GM12878 (cell line): ENCODE results near the gene IQCK. TPM values are rescaled to one million over a fixed set of nuclear protein-coding genes. Genes with fewer than 3 reads are reported as not detected.
A peak's percentile ranks its signal among the peaks of the same experiment; 100 is the strongest.

Experiments used
- ATAC-seq: fragments of 200-7000 bp; cut with Tn5 transposase; 3 replicates; pipeline ENCODE4 v1.9.1; 2020; ENCODE audit warnings: mild to moderate bottlenecking, moderate library complexity
- BruUV-seq: library from RNA; stranded (reverse); fragments of 400-500 nt; replicated peaks from 2 replicates; lab custom pipeline; 2021; lab: Mats Ljungman, UMichigan
- CTCF ChIA-PET: fragments of 300-600 bp; sonication (Branson Sonifier 250); formaldehyde crosslinking; extraction: SDS; loops from one replicate; lab custom pipeline; 2021; ENCODE audit warnings: inconsistent platforms; lab: Yijun Ruan, JAX
- POLR2A ChIA-PET: fragments of 350-600 bp; formaldehyde crosslinking; extraction: SDS; loops from one replicate; lab custom pipeline; 2021; ENCODE audit warnings: inconsistent platforms; lab: Charles Lee
- RAD21 ChIA-PET: fragments of 300-600 bp; sonication (Branson Sonifier 250); formaldehyde crosslinking; loops from one replicate; lab custom pipeline; 2023; ENCODE audit warnings: antibody characterized with exemption; ENCODE audit not compliant: unreplicated experiment; lab: Charles Lee
- SMC1A ChIA-PET: fragments of 300-600 bp; sonication (Branson Sonifier 250); formaldehyde crosslinking; loops from one replicate; lab custom pipeline; 2023; ENCODE audit not compliant: unreplicated experiment, uncharacterized antibody; lab: Charles Lee
- DNase-seq: peaks from one replicate; pipeline ENCODE4 v3.0.0-alpha.2; 2011; ENCODE audit warnings: low read depth, low spot score
- FAIRE-seq: peaks from 3 replicates; lab custom pipeline; 2011; peaks lifted over from hg19 to GRCh38; lab: Jason Lieb, UNC
- H2AFZ ChIP-seq: 2 replicates; pipeline ENCODE4 v1.6.0; 2011; ENCODE audit warnings: low read depth, low read length, control low read depth; ENCODE audit not compliant: control insufficient read depth
- H3K27ac ChIP-seq: 2 replicates; pipeline ENCODE4 v1.5.1; 2011; ENCODE audit warnings: control low read depth; ENCODE audit not compliant: control insufficient read depth, insufficient read depth
- H3K27me3 ChIP-seq, 2 experiments: replicated peaks in 1 of 2; 2 replicates each; pipeline versions ENCODE4 v1.6.0 to v1.6.1; 2011; ENCODE audit warnings: low read length in 1 of 2; ENCODE audit not compliant: control insufficient read depth in 2 of 2, insufficient read depth in 2 of 2
- H3K36me3 ChIP-seq, 2 experiments: 2 replicates each; pipeline ENCODE4 v1.5.1; 2011; ENCODE audit warnings: low read length in 1 of 2; ENCODE audit not compliant: control insufficient read depth in 2 of 2, insufficient read depth in 2 of 2
- H3K4me1 ChIP-seq: 2 replicates; pipeline ENCODE4 v1.6.1; 2011; ENCODE audit warnings: mild to moderate bottlenecking, low read length, moderate library complexity, mixed read lengths; ENCODE audit not compliant: control insufficient read depth, insufficient read depth
- H3K4me2 ChIP-seq: 2 replicates; pipeline ENCODE4 v1.6.0; 2011; ENCODE audit warnings: control low read depth; ENCODE audit not compliant: control insufficient read depth, insufficient read depth
- H3K4me3 ChIP-seq: fragments of 200-600 bp; sonication (generic); 2 replicates; pipeline ENCODE4 v1.5.1; 2016
- H3K79me2 ChIP-seq: 2 replicates; pipeline ENCODE4 v1.6.0; 2011; ENCODE audit warnings: low read length; ENCODE audit not compliant: control insufficient read depth, insufficient read depth
- H3K9ac ChIP-seq: 2 replicates; pipeline ENCODE4 v1.8.0; 2011; ENCODE audit warnings: low read length, control low read depth, mixed read lengths; ENCODE audit not compliant: control insufficient read depth, insufficient read depth
- H3K9me3 ChIP-seq: replicated peaks from 3 replicates; pipeline ENCODE4 v1.5.1; 2011; ENCODE audit warnings: mild to moderate bottlenecking, low read length; ENCODE audit not compliant: control insufficient read depth, insufficient read depth
- H4K20me1 ChIP-seq: 2 replicates; pipeline ENCODE4 v1.6.0; 2011; ENCODE audit not compliant: control insufficient read depth, insufficient read depth
- ATF7 ChIP-seq: fragments of 450-650 bp; IDR thresholded peaks from 2 replicates; pipeline ENCODE4 v1.6.1; 2016; ENCODE audit warnings: low read depth, mild to moderate bottlenecking
- BCL3 ChIP-seq: IDR thresholded peaks from 2 replicates; pipeline ENCODE4 v1.6.1; 2011; ENCODE audit warnings: borderline replicate concordance, low read depth, mild to moderate bottlenecking, moderate library complexity, low read length; ENCODE audit not compliant: insufficient read depth, poor library complexity, severe bottlenecking
- HDGF ChIP-seq: fragments of 450-650 bp; IDR thresholded peaks from 2 replicates; pipeline ENCODE4 v1.6.1; 2016; ENCODE audit warnings: antibody characterized with exemption
- HSF1 ChIP-seq: fragments of 150-350 bp; IDR thresholded peaks from 2 replicates; pipeline ENCODE4 v1.6.1; 2014; ENCODE audit warnings: mild to moderate bottlenecking, low read depth, low read length
- MEF2B ChIP-seq: fragments of 450-650 bp; IDR thresholded peaks from 2 replicates; pipeline ENCODE4 v1.6.1; 2018; ENCODE audit warnings: mild to moderate bottlenecking, moderate library complexity; ENCODE audit not compliant: partially characterized antibody, poor library complexity, severe bottlenecking
- MYB ChIP-seq: fragments of 150-350 bp; IDR thresholded peaks from 2 replicates; pipeline ENCODE4 v1.6.1; 2014; ENCODE audit warnings: mild to moderate bottlenecking, low read depth, low read length, borderline replicate concordance
- NFYA ChIP-seq: IDR thresholded peaks from 2 replicates; pipeline ENCODE4 v1.6.1; 2011; ENCODE audit warnings: low read depth, mild to moderate bottlenecking, low read length, improper control_type of control experiment, borderline replicate concordance
- RUNX3 ChIP-seq: IDR thresholded peaks from 2 replicates; pipeline ENCODE4 v1.6.1; 2012; ENCODE audit warnings: low read length, inconsistent platforms
- TBL1XR1 ChIP-seq: IDR thresholded peaks from 2 replicates; pipeline ENCODE4 v1.6.1; 2012; ENCODE audit warnings: low read depth, low read length, improper control_type of control experiment
- ZNF274 ChIP-seq: IDR thresholded peaks from one replicate; pipeline ENCODE4 v1.8.0; 2011; ENCODE audit not compliant: insufficient read length, insufficient read depth
- WGBS: methylation state at CpG from one replicate; pipeline ENCODE4 v1.1.6; 2016; ENCODE audit warnings: low lambda C conversion rate; ENCODE audit not compliant: insufficient replicate concordance, insufficient coverage; ENCODE audit errors: missing lambda C conversion rate; 5-methylcytosine and 5-hydroxymethylcytosine counted together
- in situ Hi-C: fragments of 300-500 bp; cut with MboI; formaldehyde crosslinking; loops from 9 replicates; pipeline ENCODE4 v1.14.3; 2018; ENCODE audit warnings: mixed read lengths
- intact Hi-C: fragments of 100-400 bp; cut with micrococcal nuclease; formaldehyde crosslinking; loops from one replicate; pipeline ENCODE4 v1.14.2; 2022; ENCODE audit not compliant: unreplicated experiment
- polyA plus RNA-seq, 11 experiments: library from polyadenylated mRNA; depleted of rRNA in 4 of 11; unstranded in 6 of 11; stranded (reverse) in 5 of 11; fragments of >200 nt; fragmentation: Nextera tagmentation in 4 of 11; fragmentation: Illumina TruSeq in 1 of 11; extraction: Ambion mirVana in 4 of 11; extraction: Trizol in 1 of 11; gene quantifications; 1 replicate in 1 of 11; 2 replicates in 10 of 11; pipeline versions ENCODE4 v1.2.1 to v1.2.3, GENCODE V29; 2011 to 2016; ENCODE audit warnings: inconsistent platforms in 2 of 11, missing spikeins in 2 of 11, low read depth in 1 of 11
- total RNA-seq, 4 experiments: library from RNA; depleted of rRNA in 3 of 4; stranded (reverse); fragments of >200 nt in 3 of 4; fragmentation: Illumina TruSeq in 1 of 4; extraction: Trizol in 1 of 4; gene quantifications; 2 replicates each; pipeline versions ENCODE4 v1.2.1 to v1.2.3, GENCODE V29; 2013 to 2021
- TF ChIP-seq, protein P1 (sequence below): fragments of 450-650 bp; IDR thresholded peaks from 2 replicates; pipeline ENCODE4 v1.6.1; 2017; ENCODE audit warnings: mild to moderate bottlenecking, low read depth, inconsistent platforms; ENCODE audit not compliant: poor library complexity, severe bottlenecking

Gene IQCK
- total and polyA plus RNA-seq, 10 of the 15 experiments (the other 5 are each of a cell fraction or from before 2014, with no cell fraction given): 1.0 to 4.2 (median 2.4) TPM

DNA sequence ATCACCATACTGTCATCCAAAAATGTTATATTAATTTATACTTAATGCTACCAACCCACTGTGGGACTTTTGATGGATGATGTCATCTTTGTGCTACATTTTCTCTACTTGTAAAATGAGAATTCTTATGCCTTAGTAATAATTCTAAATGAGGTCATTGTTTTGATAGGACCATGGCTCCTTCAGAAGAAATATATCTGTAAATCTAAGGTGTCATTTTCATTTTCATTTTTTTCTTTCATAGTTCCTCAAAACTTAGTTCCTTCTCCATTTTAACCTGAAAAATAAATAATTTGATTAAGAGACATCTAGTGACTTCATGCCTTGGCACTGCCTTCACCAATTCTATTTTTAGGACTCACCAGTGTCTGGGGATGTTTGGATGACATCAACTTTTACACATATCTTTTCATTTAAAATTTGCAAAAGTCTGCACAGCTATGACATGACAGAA lies 117.9 kb downstream of the IQCK start:
- SMC1A ChIA-PET: no interaction called here

DNA sequence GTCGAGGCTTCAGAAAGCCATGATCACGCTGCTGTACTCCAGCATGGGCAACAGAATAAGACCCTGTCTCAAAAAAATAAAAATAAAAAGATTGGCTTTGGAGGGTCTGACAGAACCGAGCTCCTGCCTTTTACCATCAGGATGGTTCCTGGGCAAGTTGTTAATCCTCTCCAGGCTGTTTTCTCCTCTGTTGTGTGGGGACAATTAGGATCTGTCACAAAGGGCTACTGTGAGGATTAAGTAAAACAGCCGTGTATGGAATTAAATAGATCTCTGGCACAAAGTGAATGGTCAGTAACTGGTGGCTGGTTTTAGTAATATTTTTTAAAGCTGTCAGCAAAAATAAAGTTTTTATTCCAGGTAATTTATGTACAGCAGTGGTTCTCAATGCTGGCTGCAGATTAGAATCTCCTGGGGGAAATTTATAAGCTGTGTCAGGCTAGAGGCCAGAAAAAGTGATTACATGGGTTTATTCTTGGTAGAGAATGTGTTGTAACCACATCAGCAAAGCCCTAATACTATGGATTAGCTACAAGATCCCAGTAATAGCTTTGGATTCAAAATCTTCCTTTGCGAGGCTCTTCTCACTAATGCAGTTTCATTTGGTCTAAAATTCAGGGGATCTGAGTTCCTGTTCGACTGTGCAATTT lies 119.4 kb downstream of the IQCK start:
- no peak for ATAC-seq
- Histone ChIP-seq H3K27ac (no peak overlapping the region), H2AFZ (no peak overlapping the region), H3K4me2 (no peak overlapping the region), H3K79me2 (no peaks in the 10 kb centered on the region), H3K4me1 (no peaks in the 10 kb centered on the region), H3K9ac (no peak overlapping the region), H3K27me3 (no peaks in the 10 kb centered on the region; a peak in 1 of 4 replicates), H4K20me1 (no peaks in the 10 kb centered on the region), H3K36me3 (no peaks in the 10 kb centered on the region), H3K4me3 (no peak overlapping the region), H3K9me3 (no peaks in the 10 kb centered on the region)
- 34% methylated on average over 6 of the region's 6 CpGs for WGBS
- BruUV-seq: no TSS peak
- no peak for DNase-seq
- CTCF ChIA-PET: interaction anchor here (0.7 kb wide), 1 partner anchor 75 kb away, joined by 3 read pairs; no protein-coding TSS in a partner anchor
- FAIRE-seq: no peak
- RAD21 ChIA-PET: no interaction called here
- in situ Hi-C loops: no loop called here
- SMC1A ChIA-PET: interaction anchor here (0.9 to 1.7 kb wide), 3 partner anchors 13 to 269 kb away, joined by 3 to 4 read pairs (median 4); no protein-coding TSS in a partner anchor
- no peak for TF ChIP-seq BCL3
- TF ChIP-seq HSF1: no peak
- no peak for TF ChIP-seq MEF2B
- no peak for TF ChIP-seq HDGF
- no peak for TF ChIP-seq ZNF274
- TF ChIP-seq MYB: no peak
- TF ChIP-seq NFYA: no peak
- TF ChIP-seq RUNX3: no peak
- TF ChIP-seq, all 136 proteins: peak for 0
- intact Hi-C loops: no loop called here
- POLR2A ChIA-PET: no interaction called here

More for the DNA sequence above, 117.9 kb downstream of the IQCK start:
- H3K9me3 ChIP-seq: no peaks in the 10 kb centered on the region
- no peak overlapping the region for H3K4me3 ChIP-seq
- FAIRE-seq: no peak
- intact Hi-C loops: no loop called here
- ChIA-PET CTCF (interaction anchor here (0.6 kb wide), 1 partner anchor 31 kb away, joined by 3 read pairs; no protein-coding TSS in a partner anchor), POLR2A (no interaction called here), RAD21 (interaction anchor here (1.1 kb wide), 1 partner anchor 21 kb away, joined by 3 read pairs; no protein-coding TSS in a partner anchor)
- H2AFZ ChIP-seq: no peak overlapping the region
- no peaks in the 10 kb centered on the region for H3K4me1 ChIP-seq
- peak; percentile 97 for TF ChIP-seq ATF7
- no peak for TF ChIP-seq TBL1XR1
- TF ChIP-seq, protein P1, sequence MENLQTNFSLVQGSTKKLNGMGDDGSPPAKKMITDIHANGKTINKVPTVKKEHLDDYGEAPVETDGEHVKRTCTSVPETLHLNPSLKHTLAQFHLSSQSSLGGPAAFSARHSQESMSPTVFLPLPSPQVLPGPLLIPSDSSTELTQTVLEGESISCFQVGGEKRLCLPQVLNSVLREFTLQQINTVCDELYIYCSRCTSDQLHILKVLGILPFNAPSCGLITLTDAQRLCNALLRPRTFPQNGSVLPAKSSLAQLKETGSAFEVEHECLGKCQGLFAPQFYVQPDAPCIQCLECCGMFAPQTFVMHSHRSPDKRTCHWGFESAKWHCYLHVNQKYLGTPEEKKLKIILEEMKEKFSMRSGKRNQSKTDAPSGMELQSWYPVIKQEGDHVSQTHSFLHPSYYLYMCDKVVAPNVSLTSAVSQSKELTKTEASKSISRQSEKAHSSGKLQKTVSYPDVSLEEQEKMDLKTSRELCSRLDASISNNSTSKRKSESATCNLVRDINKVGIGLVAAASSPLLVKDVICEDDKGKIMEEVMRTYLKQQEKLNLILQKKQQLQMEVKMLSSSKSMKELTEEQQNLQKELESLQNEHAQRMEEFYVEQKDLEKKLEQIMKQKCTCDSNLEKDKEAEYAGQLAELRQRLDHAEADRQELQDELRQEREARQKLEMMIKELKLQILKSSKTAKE: no peak
- no peaks in the 10 kb centered on the region; a peak in 1 of 4 replicates for H3K27me3 ChIP-seq
- in situ Hi-C loops: no loop called here
- ATAC-seq: peak; percentile 36
- no TSS peak for BruUV-seq
- H3K27ac ChIP-seq: no peak overlapping the region
- no peak for DNase-seq
- H3K4me2 ChIP-seq: no peak overlapping the region
- no peaks in the 10 kb centered on the region for H4K20me1 ChIP-seq
- H3K36me3 ChIP-seq: no peaks in the 10 kb centered on the region
- no peaks in the 10 kb centered on the region for H3K79me2 ChIP-seq
- H3K9ac ChIP-seq: no peak overlapping the region
